GM21528 (cell line): ENCODE data around the gene SNAI1.
"Not testable (repeated sequence)": the region's sequence is repeated elsewhere in the genome, so short reads cannot be mapped to it uniquely, and the experiment has no call there.

Experiments
- ATAC-seq: cut with Tn5 transposase; IDR thresholded peaks from one replicate; pipeline ENCODE4 v1.9.1; 2021; ENCODE audit warnings: mild to moderate bottlenecking, moderate library complexity; ENCODE audit not compliant: unreplicated experiment, low FRiP score

Gene SNAI1

GRCh38 chr20:50011597-50011996, 28.8 kb downstream of the SNAI1 start:
- ATAC-seq: not testable (repeated sequence)

GRCh38 chr20:50012282-50013263, 29.8 kb downstream of the SNAI1 start:
- ATAC-seq: no peak

DNA sequence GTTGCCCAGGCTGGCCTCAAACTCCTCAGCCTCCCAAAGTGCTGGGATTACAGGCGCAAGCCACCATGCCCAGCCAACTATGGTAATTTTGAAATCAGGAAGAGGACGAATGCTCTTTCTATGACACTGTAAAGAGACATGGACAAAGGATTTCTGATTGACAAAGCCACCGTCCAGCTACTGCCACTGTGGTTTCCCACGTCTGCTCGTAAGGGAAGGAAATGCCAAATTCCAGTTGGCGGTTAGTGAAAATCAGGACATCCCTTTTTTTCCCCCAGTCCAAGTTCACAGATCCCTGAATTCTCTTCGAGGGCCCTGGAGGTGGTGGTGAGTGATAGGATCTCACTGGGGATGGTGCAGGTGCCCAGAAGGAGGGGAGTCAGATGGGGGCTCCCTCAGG, 31.2 kb downstream of the SNAI1 start:
- ATAC-seq: no peak

- ATAC-seq: no peak
Measured at GRCh38 chr20:50014570-50015562, 32.1 kb downstream of the SNAI1 start.

- no peak for ATAC-seq
Measured at GRCh38 chr20:50015636-50015992, 32.8 kb downstream of the SNAI1 start.

DNA sequence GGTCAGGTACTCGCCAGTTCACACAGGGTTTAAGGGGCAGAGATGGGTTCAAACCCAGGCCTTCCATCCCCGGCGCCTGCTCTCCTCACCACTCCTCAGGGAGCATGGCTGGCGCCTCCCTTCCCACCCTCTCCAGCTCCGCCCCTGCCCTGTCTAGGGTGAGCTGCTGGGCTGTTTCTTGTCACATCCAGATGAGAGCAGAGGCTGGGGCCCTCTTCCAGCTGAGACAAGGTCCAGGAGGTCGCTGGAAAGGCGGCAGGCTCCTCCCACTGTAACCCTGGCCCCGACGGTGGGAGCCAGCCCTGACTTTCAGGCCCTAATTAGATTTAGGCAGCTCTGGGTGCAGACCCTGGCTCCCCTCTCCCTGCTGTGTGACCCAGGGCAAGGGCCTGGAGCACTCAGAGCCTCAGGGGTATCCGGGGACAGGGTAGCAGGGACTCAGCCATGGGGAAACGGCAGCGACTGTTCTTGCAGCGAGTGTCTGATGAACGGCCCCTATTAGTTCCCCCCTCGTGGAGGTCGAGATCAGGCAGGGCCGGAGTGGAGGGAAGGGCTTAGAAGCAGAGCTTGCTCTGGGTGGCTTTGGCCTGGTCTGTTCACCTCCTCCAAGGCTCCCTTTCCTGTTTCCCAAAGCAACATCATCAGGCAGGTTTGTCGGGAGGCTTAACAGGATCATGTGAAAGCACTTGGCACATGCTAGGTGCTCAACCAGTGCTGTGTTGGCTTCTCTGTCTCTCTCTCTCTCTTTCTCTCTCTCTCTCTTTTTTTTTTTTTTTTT, 33.4 kb downstream of the SNAI1 start:
- ATAC-seq: no peak

DNA sequence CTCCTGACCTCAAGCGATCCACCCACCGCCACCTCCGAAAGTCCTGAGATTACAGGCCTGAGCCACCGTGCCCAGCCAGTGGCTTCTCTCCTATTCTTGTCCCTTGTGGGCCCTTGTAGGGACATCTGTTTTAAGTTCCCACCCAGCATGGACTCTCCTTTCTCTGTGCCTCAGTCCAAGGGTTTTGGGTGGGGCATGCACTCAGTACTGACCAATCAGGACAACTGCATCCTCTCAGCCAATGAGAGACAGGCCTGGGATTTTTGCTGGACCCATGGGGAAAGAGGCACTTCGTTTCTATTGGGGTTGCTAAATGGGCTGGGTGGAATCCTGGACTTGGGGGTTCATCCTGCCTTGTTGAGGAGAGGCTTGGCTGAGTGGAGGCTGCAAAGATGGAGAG, 34.4 kb downstream of the SNAI1 start:
- ATAC-seq: no peak

GRCh38 chr20:50017576-50018248, 34.9 kb downstream of the SNAI1 start:
- ATAC-seq: no peak

DNA sequence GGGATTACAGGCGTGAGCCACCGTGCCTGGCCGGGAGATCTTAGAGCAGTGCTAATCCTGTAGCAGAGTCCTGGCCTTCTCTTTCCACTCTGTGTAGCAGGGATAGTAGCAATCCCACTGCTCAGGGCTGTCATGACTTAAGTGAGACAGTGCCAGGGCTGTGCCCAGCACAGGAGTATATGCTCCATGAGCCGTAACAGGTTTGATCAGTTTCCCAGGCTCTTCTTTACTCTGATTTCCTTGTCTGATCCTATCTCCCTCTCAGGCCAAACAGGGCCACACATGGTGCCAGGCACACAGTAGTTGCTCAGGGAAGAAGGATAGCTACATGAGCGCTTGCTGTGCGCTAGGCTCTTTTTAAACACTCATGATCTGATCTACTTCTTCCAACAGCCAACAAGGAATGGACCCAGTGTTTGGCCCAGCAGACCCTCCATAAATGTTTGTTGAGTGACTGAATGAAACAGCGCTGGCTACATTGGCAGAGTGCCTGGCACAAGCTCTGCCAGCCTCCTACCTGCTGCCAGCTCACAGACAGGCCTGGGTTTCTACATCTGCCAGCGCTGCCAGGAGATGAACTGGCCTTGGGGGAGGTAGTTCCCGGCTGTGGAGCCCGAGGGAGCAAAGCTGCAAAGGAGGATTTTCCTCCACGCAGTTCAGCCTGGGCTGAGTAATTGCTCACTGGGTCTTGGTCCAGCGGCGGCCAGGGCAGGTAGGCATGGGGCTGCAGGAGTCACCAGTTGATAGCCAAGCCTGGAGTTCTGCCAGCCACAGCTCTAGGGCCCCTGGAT, 36.9 kb downstream of the SNAI1 start:
- ATAC-seq: no peak

GRCh38 chr20:50020288-50020687, 37.5 kb downstream of the SNAI1 start:
- ATAC-seq: no peak

DNA sequence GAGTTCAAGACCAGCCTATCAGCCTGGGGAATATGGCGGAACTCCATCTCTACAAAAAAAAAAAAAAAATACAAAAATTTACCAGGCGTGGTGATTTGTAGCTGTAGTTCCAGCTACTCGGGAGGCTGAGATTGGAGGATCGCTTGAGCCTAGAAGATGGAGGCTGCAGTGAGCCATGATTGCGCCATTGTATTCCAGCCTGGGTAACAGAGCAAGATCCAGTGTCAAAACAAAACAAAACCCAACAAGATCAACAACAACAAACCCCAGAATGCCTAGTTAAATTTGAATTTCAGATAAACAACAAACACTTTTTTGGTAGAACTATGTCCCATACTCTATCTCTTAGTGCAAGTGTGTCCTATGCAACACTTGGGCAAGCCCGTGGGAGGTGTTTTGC, 39.9 kb downstream of the SNAI1 start:
- no peak for ATAC-seq

DNA sequence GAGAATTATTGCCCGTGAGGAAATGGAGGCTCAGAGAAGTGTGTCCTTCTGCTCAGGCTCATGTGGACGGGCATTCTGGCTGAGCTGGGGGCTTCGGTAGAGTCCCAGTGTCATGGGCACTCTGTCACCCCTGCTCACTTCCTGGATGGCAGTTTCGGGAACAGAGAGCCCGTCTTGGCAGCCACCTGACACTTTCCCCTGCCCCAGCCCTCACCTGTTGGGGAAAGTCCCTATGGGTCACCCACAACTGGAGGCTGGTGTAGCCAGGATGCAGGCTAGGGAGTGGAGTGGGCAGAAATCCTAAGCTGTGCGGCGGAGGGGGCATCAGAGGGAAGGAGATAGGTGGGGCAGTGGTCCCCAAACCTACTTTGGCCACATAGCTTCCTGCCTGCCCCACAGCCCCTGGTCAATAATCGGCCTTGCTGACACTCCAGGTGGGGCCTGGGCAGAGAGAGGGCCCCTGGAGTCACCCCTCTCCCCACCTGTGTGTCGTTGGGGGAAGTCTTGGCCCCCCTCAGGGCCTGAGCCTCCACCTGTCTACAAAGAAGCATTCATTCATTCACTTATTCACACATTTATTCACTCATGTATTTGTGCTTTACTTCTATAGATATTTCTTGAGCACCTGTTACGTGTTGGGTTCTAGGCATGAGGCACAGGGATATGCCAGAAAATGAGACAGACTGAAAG, 40.5 kb downstream of the SNAI1 start:
- no peak for ATAC-seq

DNA sequence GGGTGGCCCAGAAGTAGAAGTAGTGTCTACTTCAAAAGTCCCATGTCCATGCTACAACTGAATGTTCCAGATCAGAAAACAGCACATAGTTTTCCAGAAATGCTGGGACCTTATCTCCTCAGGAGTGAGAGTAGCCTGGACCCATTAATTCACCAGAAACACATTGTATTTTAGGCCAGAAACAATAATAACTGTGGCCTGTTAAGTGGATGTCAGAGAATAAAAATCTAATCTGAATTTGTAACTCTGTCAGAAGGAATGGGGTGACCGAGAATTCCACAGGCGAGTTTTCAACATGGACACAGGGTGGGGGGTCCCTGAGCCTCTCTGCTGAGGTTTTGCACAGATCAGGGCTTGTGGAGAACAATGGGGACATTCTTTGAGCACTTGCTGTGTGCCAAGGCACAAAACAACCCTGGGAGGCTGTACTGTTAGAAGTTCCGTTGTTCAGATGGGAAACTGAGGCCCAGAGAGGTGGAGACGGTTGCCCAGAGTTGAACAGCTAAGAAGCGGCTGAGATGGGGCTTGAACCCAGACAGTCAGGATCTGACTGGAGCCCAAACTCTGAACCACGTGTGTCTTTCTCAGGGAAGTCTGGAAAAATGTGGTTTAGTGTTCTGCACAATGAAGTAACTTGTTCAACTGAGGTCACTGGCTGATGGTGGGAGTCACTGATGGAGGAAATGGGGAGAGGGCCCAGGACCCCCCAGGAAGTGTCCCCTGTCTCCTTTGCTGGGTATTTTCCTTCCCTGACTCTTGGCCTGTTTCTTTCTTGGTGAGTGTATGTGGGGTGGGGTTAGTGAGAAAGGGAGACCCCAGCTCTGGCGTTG, 44.2 kb downstream of the SNAI1 start:
- no peak for ATAC-seq

GRCh38 chr20:50027611-50028105, 44.9 kb downstream of the SNAI1 start:
- no peak for ATAC-seq

GRCh38 chr20:50029083-50029696, 46.4 kb downstream of the SNAI1 start:
- no peak for ATAC-seq

GRCh38 chr20:50029697-50030461, 47.1 kb downstream of the SNAI1 start:
- no peak for ATAC-seq
